ENCODE data around the gene HBP1.
A peak's percentile ranks its signal among the peaks of the same experiment; 100 is the strongest.

The HBP1 gene

GRCh38 chr7:107169120-107170050 is 582 bp downstream of the HBP1 start:
- Mint-ChIP-seq H3K27ac (peak overlapping the region; percentile 99 to 100), H3K27me3 (no peaks in the 10 kb centered on the region), H3K4me3 (peak overlapping the region; percentile 91 to 94), H3K4me1 (peaks cover 30% of the 10 kb centered on the region), H3K9me3 (no peaks in the 10 kb centered on the region)
- DNase-seq (peak; percentile 89 to 93), ATAC-seq (peak; percentile 43)

DNA sequence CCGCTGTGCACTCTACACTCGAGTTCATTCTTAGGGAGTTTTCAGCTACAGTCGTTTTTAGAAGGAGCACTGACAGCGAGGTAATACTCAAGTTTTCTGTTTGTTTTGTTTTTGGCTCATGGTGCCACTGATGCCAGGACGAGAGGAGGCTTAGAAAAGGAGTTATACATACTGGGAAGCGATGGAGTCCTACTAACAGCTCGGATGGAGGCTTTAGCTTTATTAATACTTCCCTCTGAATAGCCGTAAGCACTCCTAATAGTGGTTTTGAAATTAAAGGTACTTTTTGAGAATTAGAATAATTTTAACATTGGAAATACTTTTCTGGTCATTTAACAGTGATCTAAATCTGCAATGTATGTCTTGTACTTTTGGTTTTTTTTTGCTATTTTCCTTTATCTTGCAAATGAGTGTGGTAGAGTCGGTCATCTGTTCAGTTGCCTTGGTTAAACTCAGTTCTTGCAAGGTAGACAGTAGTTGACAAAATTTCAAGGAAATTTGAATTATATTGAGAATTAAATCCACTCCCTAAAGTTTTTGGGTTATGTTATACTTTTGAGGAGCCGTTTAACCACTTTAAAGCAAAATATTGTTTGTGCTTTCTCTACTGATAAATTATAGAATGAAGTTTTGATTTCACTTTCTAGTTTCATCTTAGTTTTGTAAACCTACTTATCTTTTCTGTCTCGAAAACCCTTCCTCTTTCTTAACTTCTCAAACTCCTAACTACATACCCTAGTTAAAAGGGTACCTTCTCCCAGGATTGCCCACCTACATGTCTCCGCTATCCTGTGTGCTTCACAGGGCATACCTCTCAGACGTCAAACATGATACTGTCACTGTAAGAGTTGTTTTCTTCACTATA is 1.5 kb downstream of the HBP1 start:
- no peaks in the 10 kb centered on the region for H3K27me3 Mint-ChIP-seq
- ATAC-seq (no peak), DNase-seq (no peak)
- peaks cover 39% of the 10 kb centered on the region for H3K4me1 Mint-ChIP-seq
- peak overlapping the region; percentile 91 to 94 for H3K4me3 Mint-ChIP-seq
- H3K9me3 Mint-ChIP-seq: no peaks in the 10 kb centered on the region
- peak overlapping the region; percentile 99 to 100 for H3K27ac Mint-ChIP-seq

GRCh38 chr7:107171496-107171895 is 2.7 kb downstream of the HBP1 start:
- Mint-ChIP-seq H3K4me1 (peaks cover 50% of the 10 kb centered on the region), H3K4me3 (peak overlapping the region; percentile 34), H3K27ac (peak overlapping the region in 1 of 2 donors; percentile 44), H3K27me3 (no peaks in the 10 kb centered on the region), H3K9me3 (no peaks in the 10 kb centered on the region)
- DNase-seq (no peak), ATAC-seq (no peak)

- H3K27me3 Mint-ChIP-seq: no peaks in the 10 kb centered on the region
- peak overlapping the region in 1 of 2 donors; percentile 36 for H3K27ac Mint-ChIP-seq
- H3K4me3 Mint-ChIP-seq: peak overlapping the region in 1 of 2 donors; percentile 67
- no peak for ATAC-seq
- no peak for DNase-seq
- peaks cover 55% of the 10 kb centered on the region for H3K4me1 Mint-ChIP-seq
- no peaks in the 10 kb centered on the region for H3K9me3 Mint-ChIP-seq
These were observed 3.7 kb downstream of the HBP1 start for GRCh38 chr7:107172276-107173032.

DNA sequence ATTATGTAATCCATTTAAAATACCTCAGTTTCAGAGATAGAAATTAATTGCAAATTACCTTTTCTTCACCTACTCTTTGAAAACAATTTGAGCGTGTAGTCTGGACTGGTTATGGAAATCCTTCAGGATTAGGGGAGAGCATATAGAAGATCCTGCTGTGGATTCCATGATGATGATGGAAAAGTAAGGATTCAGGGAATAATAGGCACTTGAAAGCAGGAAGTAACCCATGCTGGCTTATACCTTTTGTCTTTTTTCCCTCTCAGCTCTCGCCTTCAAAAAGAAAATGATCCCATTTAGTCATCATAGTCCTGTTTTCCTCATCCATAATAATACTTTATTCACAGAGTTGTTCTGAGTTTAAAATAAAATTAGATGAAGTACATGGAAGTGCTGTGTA is 4.4 kb downstream of the HBP1 start:
- DNase-seq (no peak), ATAC-seq (no peak)
- Mint-ChIP-seq H3K27ac (no peak overlapping the region), H3K27me3 (no peaks in the 10 kb centered on the region), H3K9me3 (no peaks in the 10 kb centered on the region), H3K4me1 (peaks cover 57% of the 10 kb centered on the region), H3K4me3 (peak overlapping the region; percentile 67 to 71)

DNA sequence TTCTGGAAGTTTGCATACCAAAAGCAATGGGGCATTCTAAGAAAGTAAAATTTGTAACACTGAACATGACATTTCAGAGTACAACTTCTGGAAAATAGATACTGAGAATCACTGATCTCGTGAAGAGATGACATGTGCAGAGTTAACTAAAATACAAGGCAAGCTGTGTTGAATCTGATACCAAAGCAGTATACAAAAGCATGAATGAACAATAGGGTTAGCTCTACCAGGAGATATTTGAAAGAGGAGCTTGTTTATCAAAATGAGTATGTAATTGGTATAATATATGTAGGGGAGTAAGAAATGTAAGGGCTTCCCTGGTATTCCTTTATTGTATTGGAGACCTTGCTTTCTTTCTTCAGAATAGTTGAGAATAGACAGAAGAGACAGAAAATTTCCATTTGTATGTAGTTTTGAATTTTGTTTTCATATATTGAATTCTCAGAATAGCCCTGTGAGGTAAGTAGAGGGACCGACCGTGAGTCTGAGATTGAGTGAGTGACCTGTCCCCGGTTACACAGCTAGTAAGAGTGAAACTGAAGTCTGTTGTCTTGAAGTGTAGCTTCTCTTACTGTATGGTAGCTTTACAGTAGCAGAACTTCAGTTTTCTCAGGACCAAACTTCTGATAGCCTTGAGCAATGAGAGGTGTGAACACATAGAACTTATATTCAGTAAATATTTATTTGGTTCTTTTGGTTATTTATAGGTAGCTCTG is 5.0 kb downstream of the HBP1 start:
- no peaks in the 10 kb centered on the region for H3K27me3 Mint-ChIP-seq

DNA sequence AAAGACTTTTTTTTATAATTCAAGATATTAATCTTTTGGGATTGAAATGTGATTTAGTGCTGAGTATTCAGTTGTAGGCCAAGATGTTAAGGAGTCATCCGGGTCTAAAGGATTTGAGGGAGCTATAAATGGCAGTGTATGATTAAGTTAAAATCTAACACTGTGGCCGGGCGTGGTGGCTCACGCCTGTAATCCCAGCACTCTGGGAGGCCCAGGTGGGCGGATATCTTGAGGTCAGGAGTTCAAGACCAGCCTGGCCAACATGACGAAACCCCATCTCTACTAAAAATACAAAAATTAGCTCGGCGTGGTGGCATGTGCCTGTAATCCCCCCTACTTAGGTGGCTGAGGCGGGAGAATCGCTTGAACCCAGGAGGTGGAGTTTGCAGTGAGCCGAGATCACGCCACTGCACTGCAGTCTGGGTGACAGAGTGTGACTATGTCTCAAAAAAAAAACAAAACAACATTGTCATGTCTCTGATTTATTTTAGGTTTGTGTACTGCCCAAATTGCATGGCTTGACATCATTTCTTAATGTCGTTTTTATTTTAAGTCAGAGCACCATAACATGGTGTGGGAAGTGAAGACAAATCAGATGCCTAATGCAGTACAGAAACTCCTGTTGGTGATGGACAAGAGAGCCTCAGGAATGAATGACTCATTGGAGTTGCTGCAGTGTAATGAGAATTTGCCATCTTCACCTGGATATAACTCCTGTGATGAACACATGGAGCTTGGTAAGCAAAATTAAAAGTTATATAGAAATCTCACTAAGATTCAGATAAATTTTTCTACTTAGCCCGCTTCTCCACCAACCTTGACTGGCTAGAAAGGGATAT is 10.7 kb downstream of the HBP1 start:
- no peaks in the 10 kb centered on the region for H3K27me3 Mint-ChIP-seq
- H3K27ac Mint-ChIP-seq: peak overlapping the region; percentile 34 to 95
- H3K9me3 Mint-ChIP-seq: no peaks in the 10 kb centered on the region
- no peak for DNase-seq
- peak overlapping the region; percentile 56 to 65 for H3K4me3 Mint-ChIP-seq
- ATAC-seq: peak; percentile 55
- H3K4me1 Mint-ChIP-seq: peaks cover 66% of the 10 kb centered on the region

More for the DNA sequence above, 5.0 kb downstream of the HBP1 start:
- ATAC-seq (peak; percentile 62), DNase-seq (no peak)
- no peaks in the 10 kb centered on the region for H3K9me3 Mint-ChIP-seq
- H3K4me3 Mint-ChIP-seq: peak overlapping the region; percentile 67 to 71
- H3K27ac Mint-ChIP-seq: peak overlapping the region; percentile 65 to 78
- H3K4me1 Mint-ChIP-seq: peaks cover 62% of the 10 kb centered on the region

DNA sequence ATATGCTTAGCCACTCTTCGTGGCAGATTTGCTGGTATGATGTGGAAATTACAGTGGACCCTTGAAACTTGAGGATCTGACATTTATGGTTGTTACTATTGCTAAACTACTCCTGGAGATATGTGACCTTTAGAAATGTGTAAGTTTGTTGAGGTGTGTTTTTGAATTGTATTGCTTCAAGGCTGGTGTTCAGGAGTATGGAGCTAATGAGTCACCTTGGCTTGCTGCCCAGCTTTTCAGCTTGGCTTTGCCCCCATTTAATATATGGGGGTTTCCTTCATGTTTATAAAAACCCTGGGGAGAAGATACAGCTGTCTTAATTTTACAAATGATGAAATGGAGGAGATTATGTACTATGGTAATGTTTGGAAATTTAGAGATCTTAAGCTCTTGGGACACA is 11.6 kb downstream of the HBP1 start:
- Mint-ChIP-seq H3K9me3 (no peaks in the 10 kb centered on the region), H3K4me1 (peaks cover 66% of the 10 kb centered on the region), H3K27ac (peak overlapping the region; percentile 93 to 95), H3K27me3 (no peaks in the 10 kb centered on the region), H3K4me3 (peak overlapping the region; percentile 56 to 65)
- ATAC-seq (peak; percentile 95), DNase-seq (peak; percentile 65 to 72)

GRCh38 chr7:107181172-107181571 is 12.4 kb downstream of the HBP1 start:
- Mint-ChIP-seq H3K27me3 (no peaks in the 10 kb centered on the region), H3K4me3 (peak overlapping the region in 1 of 2 donors; percentile 65), H3K27ac (peak overlapping the region; percentile 93 to 95), H3K9me3 (no peaks in the 10 kb centered on the region), H3K4me1 (peaks cover 59% of the 10 kb centered on the region)
- no peak for ATAC-seq
- DNase-seq: no peak

DNA sequence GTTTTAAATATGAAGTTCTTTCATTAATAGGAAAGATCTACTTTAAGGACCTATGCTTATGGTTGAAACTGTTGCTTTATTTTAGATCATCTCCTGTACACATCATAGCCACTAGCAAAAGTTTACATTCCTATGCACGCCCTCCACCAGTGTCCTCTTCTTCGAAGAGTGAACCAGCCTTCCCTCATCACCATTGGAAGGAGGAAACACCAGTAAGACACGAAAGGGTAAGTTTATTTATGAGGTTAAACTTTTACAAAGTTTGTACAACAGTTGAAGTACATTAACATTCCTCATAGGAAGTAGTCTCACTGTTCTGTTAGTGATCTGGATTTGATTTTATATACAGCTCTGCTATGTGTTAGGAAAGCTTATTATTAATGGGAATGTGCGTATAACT is 16.9 kb downstream of the HBP1 start:
- no peak for ATAC-seq
- H3K27me3 Mint-ChIP-seq: no peaks in the 10 kb centered on the region
- H3K27ac Mint-ChIP-seq: no peak overlapping the region
- no peak overlapping the region for H3K4me3 Mint-ChIP-seq
- peaks cover 32% of the 10 kb centered on the region for H3K4me1 Mint-ChIP-seq
- no peaks in the 10 kb centered on the region for H3K9me3 Mint-ChIP-seq
- no peak for DNase-seq

DNA sequence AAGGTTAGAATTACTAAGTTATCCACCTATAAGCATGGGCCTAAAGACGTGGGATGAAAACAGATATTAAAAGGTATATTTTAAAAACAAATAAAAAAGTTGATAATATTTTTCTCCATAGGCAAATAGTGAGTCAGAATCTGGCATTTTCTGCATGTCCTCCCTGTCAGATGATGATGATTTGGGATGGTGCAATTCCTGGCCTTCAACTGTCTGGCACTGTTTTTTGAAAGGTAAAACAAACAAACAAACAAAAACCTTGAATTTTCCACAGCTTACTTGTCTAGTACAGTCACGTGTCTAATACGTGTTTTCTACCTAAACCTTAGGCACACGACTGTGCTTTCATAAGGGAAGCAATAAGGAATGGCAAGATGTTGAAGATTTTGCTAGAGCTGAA is 17.4 kb downstream of the HBP1 start:
- Mint-ChIP-seq H3K27me3 (no peaks in the 10 kb centered on the region), H3K27ac (no peak overlapping the region)

DNA sequence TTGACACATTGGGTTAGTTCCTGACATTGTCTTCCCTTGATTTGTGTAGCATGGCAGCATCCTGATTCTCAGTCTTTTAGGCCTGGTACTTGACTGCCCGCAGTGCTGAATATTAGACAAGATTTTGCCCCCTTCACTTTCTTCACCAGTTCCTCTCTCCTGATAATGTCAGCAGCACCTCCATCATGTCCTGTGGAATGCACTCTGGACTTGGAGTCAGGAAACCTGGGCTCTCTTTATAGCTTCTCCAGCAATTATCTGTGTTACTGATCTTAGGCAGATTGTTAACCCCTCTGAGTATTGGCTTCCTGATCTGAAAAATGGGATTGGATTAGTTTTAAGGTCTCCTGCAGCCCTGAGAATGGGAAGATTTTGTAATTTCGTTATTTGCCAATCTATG is 19.0 kb downstream of the HBP1 start:
- Mint-ChIP-seq H3K27ac (peak overlapping the region in 1 of 2 donors; percentile 13), H3K4me3 (no peak overlapping the region), H3K27me3 (no peaks in the 10 kb centered on the region), H3K9me3 (no peaks in the 10 kb centered on the region), H3K4me1 (peaks cover 25% of the 10 kb centered on the region)
- ATAC-seq (no peak), DNase-seq (no peak)

More for the DNA sequence above, 17.4 kb downstream of the HBP1 start:
- DNase-seq (no peak), ATAC-seq (no peak)
- H3K4me3 Mint-ChIP-seq: no peak overlapping the region
- peaks cover 27% of the 10 kb centered on the region for H3K4me1 Mint-ChIP-seq
- no peaks in the 10 kb centered on the region for H3K9me3 Mint-ChIP-seq

DNA sequence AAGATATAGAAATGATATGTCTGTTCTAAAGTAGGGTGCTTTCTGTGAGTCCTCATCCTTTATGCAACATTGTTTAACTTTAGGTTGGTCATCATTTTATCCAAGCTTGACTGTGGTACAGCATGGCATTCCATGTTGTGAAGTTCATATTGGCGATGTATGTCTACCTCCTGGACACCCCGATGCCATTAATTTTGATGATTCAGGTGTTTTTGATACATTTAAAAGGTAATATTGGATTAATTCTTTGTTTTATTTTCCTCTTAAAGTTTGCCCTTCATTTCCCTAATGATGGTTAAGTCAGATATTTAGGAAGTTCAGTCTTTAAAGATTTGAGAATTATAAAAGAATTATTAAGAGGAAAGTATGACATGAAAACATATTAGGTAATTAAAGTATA is 21.3 kb downstream of the HBP1 start:
- no peak overlapping the region for H3K4me3 Mint-ChIP-seq
- peaks cover 13% of the 10 kb centered on the region for H3K4me1 Mint-ChIP-seq
- no peaks in the 10 kb centered on the region for H3K9me3 Mint-ChIP-seq
- H3K27me3 Mint-ChIP-seq: no peaks in the 10 kb centered on the region
- H3K27ac Mint-ChIP-seq: no peak overlapping the region
- ATAC-seq (no peak), DNase-seq (no peak)

- Mint-ChIP-seq H3K9me3 (no peaks in the 10 kb centered on the region), H3K27me3 (no peaks in the 10 kb centered on the region), H3K4me3 (no peak overlapping the region), H3K4me1 (peaks cover 3% of the 10 kb centered on the region), H3K27ac (peak overlapping the region in 1 of 2 donors; percentile 44)
- DNase-seq (no peak), ATAC-seq (no peak)
These were observed 25.2 kb downstream of the HBP1 start for GRCh38 chr7:107194052-107194451.

Data from stimulated activated naive CD8-positive, alpha-beta T cell treated with anti-CD3 and anti-CD28 coated beads, Interleukin-15, amount 100 ng/mL, for 72 hours (primary cell).